ENCODE data around the gene SOHLH1. TPM values are rescaled to one million over a fixed set of nuclear protein-coding genes. Genes with fewer than 3 reads are reported as not detected.
"Not testable (repeated sequence)": the region's sequence is repeated elsewhere in the genome, so short reads cannot be mapped to it uniquely, and the experiment has no call there.

Gene SOHLH1
- total RNA-seq, 1 experiment from 2014 or later, result not detected

GRCh38 chr9:135676891-135677290 lies 22.4 kb downstream of the SOHLH1 start:
- Histone ChIP-seq H3K9me3 (ENCODE audit: control insufficient read depth, insufficient read depth, low read depth, low read length) (no peaks in the 10 kb centered on the region), H3K36me3 (ENCODE audit: control insufficient read depth, insufficient read depth, low read length) (no peaks in the 10 kb centered on the region), H3K4me3 (ENCODE audit: low read depth in 2 of 2, low read length in 2 of 2) (no peak overlapping the region), H3K27me3 (ENCODE audit: control insufficient read depth, insufficient read depth, low read length) (no peaks in the 10 kb centered on the region), H3K4me1 (ENCODE audit: control insufficient read depth, insufficient read depth, low read length) (no peaks in the 10 kb centered on the region), H3K27ac (ENCODE audit: low read length) (no peak overlapping the region)
- BruUV-seq (replicated peaks), result no TSS peak
- CTCF ChIA-PET, result no interaction called here
- no peak for TF ChIP-seq SIN3A (IDR thresholded peaks at IDR 0.05; ENCODE audit: borderline replicate concordance, insufficient read depth, low read depth, low read length)
- intact Hi-C loops (cut with micrococcal nuclease; ENCODE audit: unreplicated experiment) (no loop called here), in situ Hi-C loops (cut with HindIII; ENCODE audit: low pct_unique_long_range_greater_than_20kb, low sequenced_read_pairs) (no loop called here)
- POLR2A ChIA-PET, result no interaction called here
- ATAC-seq, result no peak
- DNase-seq (ENCODE audit: low read depth, low spot score), result no peak

GRCh38 chr9:135674977-135675376 lies 24.3 kb downstream of the SOHLH1 start:
- Histone ChIP-seq H3K4me1 (ENCODE audit: control insufficient read depth, insufficient read depth, low read length) (no peaks in the 10 kb centered on the region), H3K9me3 (ENCODE audit: control insufficient read depth, insufficient read depth, low read depth, low read length) (no peaks in the 10 kb centered on the region), H3K4me3 (ENCODE audit: low read depth in 2 of 2, low read length in 2 of 2) (no peak overlapping the region), H3K36me3 (ENCODE audit: control insufficient read depth, insufficient read depth, low read length) (no peaks in the 10 kb centered on the region), H3K27ac (ENCODE audit: low read length) (no peak overlapping the region), H3K27me3 (ENCODE audit: control insufficient read depth, insufficient read depth, low read length) (no peaks in the 10 kb centered on the region)
- POLR2A ChIA-PET, result no interaction called here
- ATAC-seq (no peak), DNase-seq (ENCODE audit: low read depth, low spot score) (no peak)
- in situ Hi-C loops (cut with HindIII; ENCODE audit: low pct_unique_long_range_greater_than_20kb, low sequenced_read_pairs) (no loop called here), intact Hi-C loops (cut with micrococcal nuclease; ENCODE audit: unreplicated experiment) (no loop called here)
- no peak for TF ChIP-seq TCF7L2 (IDR thresholded peaks at IDR 0.05; ENCODE audit: low read depth, low read length)
- TF ChIP-seq REST (IDR thresholded peaks at IDR 0.05; ENCODE audit: insufficient read depth in 1 of 2, low read depth in 2 of 2, low read length in 1 of 2), result no peak
- no peak for TF ChIP-seq CTCF (IDR thresholded peaks at IDR 0.05)
- no peak for TF ChIP-seq POLR2AphosphoS5 (IDR thresholded peaks at IDR 0.05; ENCODE audit: low read depth, low read length)
- no peak for TF ChIP-seq SIN3A (IDR thresholded peaks at IDR 0.05; ENCODE audit: borderline replicate concordance, insufficient read depth, low read depth, low read length)
- CTCF ChIA-PET, result no interaction called here
- no TSS peak for BruUV-seq (replicated peaks)

GRCh38 chr9:135673941-135674340 lies 25.3 kb downstream of the SOHLH1 start:
- no peak overlapping the region for H3K27ac ChIP-seq (ENCODE audit: low read length)
- H3K27me3 ChIP-seq (ENCODE audit: control insufficient read depth, insufficient read depth, low read length), result no peaks in the 10 kb centered on the region
- H3K4me3 ChIP-seq (ENCODE audit: low read depth in 2 of 2, low read length in 2 of 2), result no peak overlapping the region
- intact Hi-C loops (cut with micrococcal nuclease; ENCODE audit: unreplicated experiment), result no loop called here
- ATAC-seq, result no peak
- DNase-seq (ENCODE audit: low read depth, low spot score), result no peak
- ChIA-PET CTCF (no interaction called here), POLR2A (no interaction called here)
- H3K4me1 ChIP-seq (ENCODE audit: control insufficient read depth, insufficient read depth, low read length), result no peaks in the 10 kb centered on the region
- H3K36me3 ChIP-seq (ENCODE audit: control insufficient read depth, insufficient read depth, low read length), result no peaks in the 10 kb centered on the region
- in situ Hi-C loops (cut with HindIII; ENCODE audit: low pct_unique_long_range_greater_than_20kb, low sequenced_read_pairs), result no loop called here
- TF ChIP-seq CTCF (IDR thresholded peaks at IDR 0.05), result no peak
- TF ChIP-seq POLR2AphosphoS5 (IDR thresholded peaks at IDR 0.05; ENCODE audit: low read depth, low read length), result no peak
- TF ChIP-seq TCF7L2 (IDR thresholded peaks at IDR 0.05; ENCODE audit: low read depth, low read length), result no peak
- no peak for TF ChIP-seq SIN3A (IDR thresholded peaks at IDR 0.05; ENCODE audit: borderline replicate concordance, insufficient read depth, low read depth, low read length)
- no peak for TF ChIP-seq REST (IDR thresholded peaks at IDR 0.05; ENCODE audit: insufficient read depth in 1 of 2, low read depth in 2 of 2, low read length in 1 of 2)
- H3K9me3 ChIP-seq (ENCODE audit: control insufficient read depth, insufficient read depth, low read depth, low read length), result no peaks in the 10 kb centered on the region
- no TSS peak for BruUV-seq (replicated peaks)

GRCh38 chr9:135672786-135673185 lies 26.5 kb downstream of the SOHLH1 start:
- H3K9me3 ChIP-seq (ENCODE audit: control insufficient read depth, insufficient read depth, low read depth, low read length); H3K27me3 ChIP-seq (ENCODE audit: control insufficient read depth, insufficient read depth, low read length); H3K36me3 ChIP-seq (ENCODE audit: control insufficient read depth, insufficient read depth, low read length); intact Hi-C loops (cut with micrococcal nuclease; ENCODE audit: unreplicated experiment); ATAC-seq; H3K4me1 ChIP-seq (ENCODE audit: control insufficient read depth, insufficient read depth, low read length); in situ Hi-C loops (cut with HindIII; ENCODE audit: low pct_unique_long_range_greater_than_20kb, low sequenced_read_pairs); DNase-seq (ENCODE audit: low read depth, low spot score); H3K27ac ChIP-seq (ENCODE audit: low read length); CTCF ChIA-PET; POLR2A ChIA-PET; BruUV-seq (replicated peaks); H3K4me3 ChIP-seq (ENCODE audit: low read depth in 2 of 2, low read length in 2 of 2): not testable (repeated sequence)
